GM23338 (cell line): Measurements from ENCODE around the gene TSACC. TPM values are rescaled to one million over a fixed set of nuclear protein-coding genes. Genes with fewer than 3 reads are reported as not detected.

Experiments used
- ATAC-seq: fragments of 200-7000 bp; cut with Tn5 transposase; 3 replicates; pipeline ENCODE4 v1.9.1; 2020
- DNase-seq: peaks from one replicate; pipeline ENCODE4 v3.0.0-alpha.2; 2015; ENCODE audit warnings: low spot score
- H2AFZ ChIP-seq: fragments of 200-600 bp; sonication (generic); 2 replicates; pipeline ENCODE4 v1.8.0; 2016; ENCODE audit warnings: antibody characterized with exemption, mild to moderate bottlenecking, moderate library complexity
- H3F3A ChIP-seq: fragments of 200-600 bp; sonication (generic); replicated peaks from 2 replicates; pipeline ENCODE4 v1.8.0; 2017; ENCODE audit warnings: antibody characterized with exemption, mixed run types, low read depth
- H3K27ac ChIP-seq: fragments of 200-600 bp; sonication (generic); 2 replicates; pipeline ENCODE4 v1.6.1; 2016; ENCODE audit warnings: low read depth
- H3K27me3 ChIP-seq: fragments of 200-600 bp; sonication (generic); 2 replicates; pipeline ENCODE4 v1.8.0; 2016; ENCODE audit warnings: mild to moderate bottlenecking, mixed run types, moderate library complexity; ENCODE audit not compliant: insufficient read depth
- H3K36me3 ChIP-seq: fragments of 200-600 bp; sonication (generic); 2 replicates; pipeline ENCODE4 v1.8.0; 2016; ENCODE audit warnings: mild to moderate bottlenecking; ENCODE audit not compliant: insufficient read depth
- H3K4me1 ChIP-seq: fragments of 200-600 bp; sonication (generic); 2 replicates; pipeline ENCODE4 v1.8.0; 2016; ENCODE audit warnings: mild to moderate bottlenecking, moderate library complexity; ENCODE audit not compliant: insufficient read depth
- H3K4me2 ChIP-seq: fragments of 200-600 bp; sonication (generic); 2 replicates; pipeline ENCODE4 v1.7.1; 2017; ENCODE audit warnings: mixed run types
- H3K4me3 ChIP-seq: fragments of 200-600 bp; sonication (generic); 2 replicates; pipeline ENCODE4 v1.6.1; 2016; ENCODE audit warnings: mixed run types
- H3K79me2 ChIP-seq: fragments of 200-600 bp; sonication (generic); replicated peaks from 2 replicates; pipeline ENCODE4 v1.8.0; 2017; ENCODE audit warnings: mild to moderate bottlenecking; ENCODE audit not compliant: insufficient read depth
- H3K9me2 ChIP-seq: fragments of 200-600 bp; sonication (generic); 2 replicates; pipeline ENCODE4 v1.8.0; 2017; ENCODE audit not compliant: insufficient read depth
- H4K20me1 ChIP-seq: fragments of 200-600 bp; sonication (generic); replicated peaks from 2 replicates; pipeline ENCODE4 v1.8.0; 2017; ENCODE audit warnings: mild to moderate bottlenecking; ENCODE audit not compliant: insufficient read depth
- H3K27ac Mint-ChIP-seq: 2 replicates; pipeline ENCODE4 v1.8.0; 2020; ENCODE audit warnings: inconsistent platforms, mild to moderate bottlenecking, moderate library complexity, mixed read lengths
- H3K27me3 Mint-ChIP-seq: 3 replicates; pipeline ENCODE4 v1.8.0; 2022; ENCODE audit warnings: low read depth, mild to moderate bottlenecking, moderate library complexity, mixed read lengths, inconsistent platforms; ENCODE audit not compliant: insufficient read depth, poor library complexity
- H3K36me3 Mint-ChIP-seq: 3 replicates; pipeline ENCODE4 v1.8.0; 2021; ENCODE audit warnings: low read depth, mild to moderate bottlenecking, inconsistent platforms, moderate library complexity, mixed read lengths
- H3K4me1 Mint-ChIP-seq: 3 replicates; pipeline ENCODE4 v1.8.0; 2020; ENCODE audit warnings: mild to moderate bottlenecking, inconsistent platforms, mixed read lengths
- H3K4me3 Mint-ChIP-seq: 3 replicates; pipeline ENCODE4 v1.8.0; 2021; ENCODE audit warnings: moderate library complexity, mild to moderate bottlenecking, inconsistent platforms, mixed read lengths
- H3K9me3 Mint-ChIP-seq: 3 replicates; pipeline ENCODE4 v1.8.0; 2020; ENCODE audit warnings: moderate library complexity, mild to moderate bottlenecking, inconsistent platforms, mixed read lengths
- CTCF ChIP-seq, 2 experiments: fragments of 200-600 bp in 1 of 2; sonication (generic) in 1 of 2; conservative IDR thresholded peaks; 2 replicates each; pipeline versions ENCODE4 v1.5.1 to v1.6.1; 2016 to 2017; ENCODE audit warnings: antibody characterized with exemption in 2 of 2, low read depth in 2 of 2, mild to moderate bottlenecking in 2 of 2, moderate library complexity in 1 of 2
- ZNF462 ChIP-seq: fragments of 250-450 bp; sonication (Bioruptor Pico); IDR thresholded peaks from 2 replicates; pipeline ENCODE4 v1.5.0; 2020; ENCODE audit warnings: mild to moderate bottlenecking, moderate library complexity
- polyA plus RNA-seq: library from polyadenylated mRNA; unstranded; fragments of >200 nt; fragmentation: Nextera tagmentation; extraction: Ambion mirVana; gene quantifications from 2 replicates; pipeline ENCODE4 v1.2.1, GENCODE V29; 2016
- total RNA-seq: library from RNA; depleted of rRNA; stranded (reverse); fragments of >200 nt; shearing (Covaris generic); gene quantifications from 2 replicates; pipeline ENCODE4 v1.2.3, GENCODE V29; 2014

The TSACC gene
- total and polyA plus RNA-seq, 2 experiments from 2014 or later = 2.5 to 9.8 TPM

GRCh38 chr1:156379420-156380165, 41.3 kb downstream of the TSACC start:
- H3K4me3 ChIP-seq = no peak overlapping the region
- H3K4me1 Mint-ChIP-seq = peaks cover 9% of the 10 kb centered on the region; the same call in 2 of the 3 replicates
- peak; percentile 33 for ATAC-seq
- H3K4me2 ChIP-seq = no peak overlapping the region
- 0 out of 2 replicates have a peak overlapping the region, but pooled peaks have one; percentile 57 for H3K27ac ChIP-seq
- H3K27ac Mint-ChIP-seq = no peak overlapping the region
- H3K36me3 Mint-ChIP-seq = no peaks in the 10 kb centered on the region
- TF ChIP-seq CTCF (conservative IDR thresholded peaks at IDR 0.05; ENCODE audit: low read depth in 2 of 2) = peak in 1 of 2 experiments; percentile 19; a peak in 1 of 4 replicates
- no peak for TF ChIP-seq ZNF462 (CRISPR knock-in tag)
- no peak overlapping the region for H2AFZ ChIP-seq
- no peaks in the 10 kb centered on the region for H3K27me3 ChIP-seq
- H3K27me3 Mint-ChIP-seq = peaks cover 19% of the 10 kb centered on the region
- no peaks in the 10 kb centered on the region; the same call in 1 of the 2 replicates for H3F3A ChIP-seq
- H3K9me3 Mint-ChIP-seq = no peaks in the 10 kb centered on the region
- no peak overlapping the region; the same call in 2 of the 3 replicates for H3K4me3 Mint-ChIP-seq
- H3K36me3 ChIP-seq = no peaks in the 10 kb centered on the region
- no peaks in the 10 kb centered on the region for H3K9me2 ChIP-seq
- DNase-seq = peak; percentile 71
- 0 out of 2 replicates have a peak, but pooled peaks cover 3% of the 10 kb centered on the region for H3K4me1 ChIP-seq
- no peaks in the 10 kb centered on the region for H3K79me2 ChIP-seq
- H4K20me1 ChIP-seq = no peaks in the 10 kb centered on the region
